ENCODE results near the gene RNLS.
"Not testable (repeated sequence)": the region's sequence is repeated elsewhere in the genome, so short reads cannot be mapped to it uniquely, and the experiment has no call there.

The RNLS gene

GRCh38 chr10:88309365-88309764, 273.8 kb downstream of the RNLS start:
- no peak for TF ChIP-seq EZH2phosphoT487 (IDR thresholded peaks at IDR 0.05; ENCODE audit: low read depth)
- TF ChIP-seq CTCF (IDR thresholded peaks at IDR 0.05; ENCODE audit: low read depth, low read length), result no peak
- Histone ChIP-seq H3K4me1 (ENCODE audit: low read length) (peaks cover 53% of the 10 kb centered on the region), H3K4me2 (ENCODE audit: low read length) (no peak overlapping the region), H3K4me3 (ENCODE audit: low read length) (no peak overlapping the region), H3K9me3 (ENCODE audit: insufficient read depth, low read length) (no peaks in the 10 kb centered on the region), H3K36me3 (replicated peaks; ENCODE audit: low read depth, low read length) (no peaks in the 10 kb centered on the region), H4K20me1 (ENCODE audit: insufficient read depth, low read length) (no peaks in the 10 kb centered on the region), H3K27me3 (ENCODE audit: low read depth, low read length) (no peaks in the 10 kb centered on the region), H3K79me2 (ENCODE audit: low read length) (no peaks in the 10 kb centered on the region), H2AFZ (ENCODE audit: low read depth, low read length) (no peak overlapping the region), H3K27ac (ENCODE audit: low read length) (no peak overlapping the region), H3K9ac (ENCODE audit: low read length) (no peak overlapping the region)

GRCh38 chr10:88308361-88308760, 274.8 kb downstream of the RNLS start:
- not testable (repeated sequence) for H3K9ac ChIP-seq (ENCODE audit: low read length); H3K9me3 ChIP-seq (ENCODE audit: insufficient read depth, low read length); H3K4me2 ChIP-seq (ENCODE audit: low read length); H4K20me1 ChIP-seq (ENCODE audit: insufficient read depth, low read length); H3K36me3 ChIP-seq (replicated peaks; ENCODE audit: low read depth, low read length); H3K27me3 ChIP-seq (ENCODE audit: low read depth, low read length); H2AFZ ChIP-seq (ENCODE audit: low read depth, low read length); H3K4me3 ChIP-seq (ENCODE audit: low read length); H3K27ac ChIP-seq (ENCODE audit: low read length); H3K79me2 ChIP-seq (ENCODE audit: low read length)
- peaks cover 43% of the 10 kb centered on the region for H3K4me1 ChIP-seq (ENCODE audit: low read length)

- H3K4me3 ChIP-seq (ENCODE audit: low read length), result no peak overlapping the region
- H3K9ac ChIP-seq (ENCODE audit: low read length), result no peak overlapping the region
- H2AFZ ChIP-seq (ENCODE audit: low read depth, low read length), result no peak overlapping the region
- no peaks in the 10 kb centered on the region for H3K79me2 ChIP-seq (ENCODE audit: low read length)
- H3K9me3 ChIP-seq (ENCODE audit: insufficient read depth, low read length), result no peaks in the 10 kb centered on the region
- peaks cover 14% of the 10 kb centered on the region for H3K4me1 ChIP-seq (ENCODE audit: low read length)
- H3K36me3 ChIP-seq (replicated peaks; ENCODE audit: low read depth, low read length), result no peaks in the 10 kb centered on the region
- H4K20me1 ChIP-seq (ENCODE audit: insufficient read depth, low read length), result no peaks in the 10 kb centered on the region
- TF ChIP-seq EZH2phosphoT487 (IDR thresholded peaks at IDR 0.05; ENCODE audit: low read depth), result no peak
- no peak for TF ChIP-seq CTCF (IDR thresholded peaks at IDR 0.05; ENCODE audit: low read depth, low read length)
- no peak overlapping the region for H3K4me2 ChIP-seq (ENCODE audit: low read length)
- no peaks in the 10 kb centered on the region for H3K27me3 ChIP-seq (ENCODE audit: low read depth, low read length)
- H3K27ac ChIP-seq (ENCODE audit: low read length), result no peak overlapping the region
Observed at GRCh38 chr10:88299787-88300186, 283.3 kb downstream of the RNLS start.

- H4K20me1 ChIP-seq (ENCODE audit: insufficient read depth, low read length), result no peaks in the 10 kb centered on the region
- H3K79me2 ChIP-seq (ENCODE audit: low read length), result no peaks in the 10 kb centered on the region
- H3K36me3 ChIP-seq (replicated peaks; ENCODE audit: low read depth, low read length), result no peaks in the 10 kb centered on the region
- H3K4me1 ChIP-seq (ENCODE audit: low read length), result peaks cover 30% of the 10 kb centered on the region
- H3K9ac ChIP-seq (ENCODE audit: low read length), result no peak overlapping the region
- H3K27me3 ChIP-seq (ENCODE audit: low read depth, low read length), result no peaks in the 10 kb centered on the region
- peak overlapping the region; percentile 17 for H3K27ac ChIP-seq (ENCODE audit: low read length)
- peak overlapping the region; percentile 39 for H3K4me2 ChIP-seq (ENCODE audit: low read length)
- no peaks in the 10 kb centered on the region for H3K9me3 ChIP-seq (ENCODE audit: insufficient read depth, low read length)
- TF ChIP-seq EZH2phosphoT487 (IDR thresholded peaks at IDR 0.05; ENCODE audit: low read depth) (no peak), CTCF (IDR thresholded peaks at IDR 0.05; ENCODE audit: low read depth, low read length) (no peak)
- 0 out of 2 replicates have a peak overlapping the region, but pooled peaks have one; percentile 14 for H3K4me3 ChIP-seq (ENCODE audit: low read length)
- H2AFZ ChIP-seq (ENCODE audit: low read depth, low read length), result peak overlapping the region; percentile 74; the same call in 1 of the 2 replicates
Observed at GRCh38 chr10:88297103-88297502, 286.0 kb downstream of the RNLS start.
